Right lobe of liver (tissue), 6 donors: ENCODE data around the gene BANP. TPM values are rescaled to one million over a fixed set of nuclear protein-coding genes. Genes with fewer than 3 reads are reported as not detected.

ENCODE experiments used
- ATAC-seq, 4 donors: fragments of 200-7000 bp; cut with Tn5 transposase; one replicate each; pipeline ENCODE4 v1.9.1; 2020; ENCODE audit warnings: mild to moderate bottlenecking in 4 of 4, moderate library complexity in 4 of 4
- DNase-seq, 3 donors: peaks; one replicate each; pipeline ENCODE4 v3.0.0-alpha.2; 2020
- H3K27ac ChIP-seq, 3 donors: fragments of 200-600 bp; one replicate each; pipeline ENCODE4 v1.8.0; 2022
- H3K27me3 ChIP-seq, 2 donors: fragments of 200-600 bp; one replicate each; pipeline ENCODE4 v1.8.0; 2022
- H3K36me3 ChIP-seq, 4 donors: fragments of 200-600 bp; sonication (generic) in 1 of 4; one replicate each; pipeline versions ENCODE4 v1.5.1 to v1.8.0; 2017 to 2022; ENCODE audit warnings: control low read depth in 1 of 4
- H3K4me1 ChIP-seq, 4 donors: fragments of 200-600 bp; sonication (generic) in 1 of 4; one replicate each; pipeline versions ENCODE4 v1.5.1 to v1.8.0; 2017 to 2022; ENCODE audit warnings: control low read depth in 1 of 4
- H3K4me3 ChIP-seq, 3 donors: fragments of 200-600 bp; one replicate each; pipeline ENCODE4 v1.8.0; 2022
- H3K9me3 ChIP-seq, 4 donors: fragments of 200-600 bp; sonication (generic) in 1 of 4; one replicate each; pipeline versions ENCODE4 v1.5.1 to v1.8.0; 2017 to 2022; ENCODE audit warnings: control low read depth in 1 of 4
- POLR2A ChIP-seq: fragments of 450-650 bp; IDR thresholded peaks from one replicate; pipeline ENCODE4 v1.6.1; 2017; ENCODE audit warnings: antibody characterized with exemption, mild to moderate bottlenecking
- WGBS: methylation state at CpG from one replicate; pipeline ENCODE4 v1.1.6; 2018; ENCODE audit warnings: low coverage, low lambda C conversion rate; ENCODE audit not compliant: insufficient coverage; ENCODE audit errors: missing lambda C conversion rate; 5-methylcytosine and 5-hydroxymethylcytosine counted together
- intact Hi-C, 2 donors: fragments of 100-400 bp; cut with DNase I; formaldehyde crosslinking; loops; one replicate each; pipeline versions ENCODE4 v1.11.2 to v1.14.1; 2022
- total RNA-seq, 6 experiments: library from RNA; depleted of rRNA in 2 of 6; stranded (reverse); fragments of >200 nt in 2 of 6; fragmentation: NEBNext Ultra II Directional in 3 of 6; extraction: Animal tissue kit (Norgen Biotek cat#: 25700) in 3 of 6; gene quantifications; one replicate each; pipeline versions ENCODE4 v1.1.0 to v1.2.4, GENCODE V29; 2016 to 2023
- TF ChIP-seq, protein P1 (sequence below), 4 donors: fragments of 200-600 bp in 3 of 4; fragments of 450-650 bp in 1 of 4; IDR thresholded peaks; one replicate each; pipeline versions ENCODE4 v1.5.1 to v1.8.0; 2016 to 2022; ENCODE audit warnings: antibody characterized with exemption in 4 of 4, mild to moderate bottlenecking in 2 of 4
- donor health status: DM: no; HTN: yes; CAD: no.
- donor health status: DM: no; HTN: no; CAD: no.
- donor health status: DM: no; HTN: no; CAD: no.
- donor health status: DM: no; HTN: yes; CAD: no.
- donor health status: DM: no; HTN: yes; CAD: no.

The BANP gene
- total RNA-seq, 6 experiments from 2014 or later, result 11.2 to 20.7 (median 18.8) TPM

- Histone ChIP-seq H3K36me3 (peaks cover 0 to 36% (median 9%) of the 10 kb centered on the region in 4 donors), H3K27me3 (no peaks in the 10 kb centered on the region), H3K4me1 (no peaks in the 10 kb centered on the region), H3K4me3 (no peak overlapping the region), H3K27ac (no peak overlapping the region), H3K9me3 (no peaks in the 10 kb centered on the region)
- TF ChIP-seq POLR2A, result no peak
- TF ChIP-seq, protein P1, sequence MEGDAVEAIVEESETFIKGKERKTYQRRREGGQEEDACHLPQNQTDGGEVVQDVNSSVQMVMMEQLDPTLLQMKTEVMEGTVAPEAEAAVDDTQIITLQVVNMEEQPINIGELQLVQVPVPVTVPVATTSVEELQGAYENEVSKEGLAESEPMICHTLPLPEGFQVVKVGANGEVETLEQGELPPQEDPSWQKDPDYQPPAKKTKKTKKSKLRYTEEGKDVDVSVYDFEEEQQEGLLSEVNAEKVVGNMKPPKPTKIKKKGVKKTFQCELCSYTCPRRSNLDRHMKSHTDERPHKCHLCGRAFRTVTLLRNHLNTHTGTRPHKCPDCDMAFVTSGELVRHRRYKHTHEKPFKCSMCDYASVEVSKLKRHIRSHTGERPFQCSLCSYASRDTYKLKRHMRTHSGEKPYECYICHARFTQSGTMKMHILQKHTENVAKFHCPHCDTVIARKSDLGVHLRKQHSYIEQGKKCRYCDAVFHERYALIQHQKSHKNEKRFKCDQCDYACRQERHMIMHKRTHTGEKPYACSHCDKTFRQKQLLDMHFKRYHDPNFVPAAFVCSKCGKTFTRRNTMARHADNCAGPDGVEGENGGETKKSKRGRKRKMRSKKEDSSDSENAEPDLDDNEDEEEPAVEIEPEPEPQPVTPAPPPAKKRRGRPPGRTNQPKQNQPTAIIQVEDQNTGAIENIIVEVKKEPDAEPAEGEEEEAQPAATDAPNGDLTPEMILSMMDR (IDR thresholded peaks at IDR 0.05), result no peak
- 96% methylated on average over 10 of the region's 19 CpGs for WGBS
- peak in 1 of 3 donors; percentile 35 for DNase-seq
- intact Hi-C loops, result no loop called here
- no peak for ATAC-seq
Measured at GRCh38 chr16:88010968-88011483, 59.8 kb downstream of the BANP start.

DNA sequence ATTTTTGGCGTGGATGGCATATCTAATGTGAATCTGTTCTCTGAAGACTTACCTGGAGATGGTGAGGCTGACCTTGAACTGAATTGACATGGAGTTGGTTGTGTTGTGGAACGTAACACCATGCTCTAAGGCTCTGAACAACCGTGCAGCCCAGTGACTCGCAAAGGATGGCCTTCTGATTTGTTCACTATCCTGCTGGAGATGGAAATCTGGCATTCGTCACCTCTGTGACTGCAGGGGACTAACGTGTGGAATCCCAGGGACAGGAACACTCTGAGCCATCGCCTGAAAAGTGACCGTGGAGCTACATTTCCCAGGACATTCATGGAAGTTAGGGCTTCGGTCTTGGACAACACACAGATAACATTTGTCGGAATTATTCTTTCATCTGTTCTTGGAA is 61.1 kb downstream of the BANP start:
- peaks cover 0 to 28% (median 9%) of the 10 kb centered on the region in 4 donors for H3K36me3 ChIP-seq
- intact Hi-C loops, result no loop called here
- H3K4me3 ChIP-seq, result no peak overlapping the region
- DNase-seq (no peak), ATAC-seq (no peak)
- no peak overlapping the region for H3K27ac ChIP-seq
- H3K4me1 ChIP-seq, result no peaks in the 10 kb centered on the region
- H3K9me3 ChIP-seq, result no peaks in the 10 kb centered on the region
- no peaks in the 10 kb centered on the region for H3K27me3 ChIP-seq
- 97% methylated on average over 4 of the region's 10 CpGs for WGBS
- TF ChIP-seq, protein P1 (IDR thresholded peaks at IDR 0.05), result no peak
- no peak for TF ChIP-seq POLR2A

- intact Hi-C loops, result no loop called here
- Histone ChIP-seq H3K4me1 (no peaks in the 10 kb centered on the region), H3K4me3 (no peak overlapping the region), H3K36me3 (peaks cover 0 to 20% (median 7%) of the 10 kb centered on the region in 4 donors), H3K9me3 (no peaks in the 10 kb centered on the region), H3K27ac (no peak overlapping the region), H3K27me3 (no peaks in the 10 kb centered on the region)
- TF ChIP-seq, protein P1 (IDR thresholded peaks at IDR 0.05), result no peak
- no peak for TF ChIP-seq POLR2A
- ATAC-seq (peak in 3 of 4 donors; percentile 9 to 30 (median 21)), DNase-seq (peak in 1 of 3 donors; percentile 33)
- no CpG with 5 or more reads among the region's 18 CpGs for WGBS
Measured at GRCh38 chr16:88013091-88013609, 61.9 kb downstream of the BANP start.

DNA sequence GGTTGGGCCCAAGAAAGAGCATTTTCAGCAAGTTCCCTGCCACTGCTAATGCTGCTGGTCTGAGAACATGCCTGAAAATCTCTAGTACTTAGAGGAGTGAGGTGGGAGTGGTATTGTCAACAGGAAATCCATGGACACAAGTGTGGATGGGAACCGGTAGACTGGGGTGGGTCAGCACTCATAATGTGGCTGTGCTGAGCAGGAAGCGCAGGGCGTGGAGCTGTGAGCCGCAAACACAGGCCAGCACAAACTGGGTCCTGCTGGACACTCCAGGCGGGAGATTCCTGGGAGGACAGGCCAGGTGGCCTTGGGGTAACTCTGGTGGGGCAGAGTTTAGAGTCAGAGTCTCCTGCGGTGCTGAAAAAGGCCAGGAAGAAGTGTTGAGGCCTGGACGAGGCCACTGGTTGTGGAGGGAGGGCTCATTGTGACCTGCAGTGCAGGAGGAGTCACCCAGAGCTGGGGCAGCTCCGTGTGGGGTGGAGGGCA is 62.6 kb downstream of the BANP start:
- no peak overlapping the region for H3K4me3 ChIP-seq
- no peak overlapping the region for H3K27ac ChIP-seq
- DNase-seq (peak in 1 of 3 donors; percentile 37), ATAC-seq (no peak)
- WGBS, result 100% methylated on average over 1 of the region's 8 CpGs
- no peaks in the 10 kb centered on the region for H3K4me1 ChIP-seq
- intact Hi-C loops, result no loop called here
- TF ChIP-seq, protein P1 (IDR thresholded peaks at IDR 0.05), result no peak
- TF ChIP-seq POLR2A, result no peak
- no peaks in the 10 kb centered on the region for H3K9me3 ChIP-seq
- no peaks in the 10 kb centered on the region for H3K27me3 ChIP-seq
- peaks cover 0 to 13% (median 7%) of the 10 kb centered on the region in 4 donors for H3K36me3 ChIP-seq
